Adrenal gland (tissue), 19 donors: ENCODE measurements around the gene PLCG2. TPM values are rescaled to one million over a fixed set of nuclear protein-coding genes. Genes with fewer than 3 reads are reported as not detected.

Experiments
- DNase-seq, 7 donors: peaks; one replicate each; pipeline ENCODE4 v3.0.0-alpha.2; 2019 to 2020
- H3K27ac ChIP-seq, 5 donors: fragments of 200-600 bp; sonication (generic) in 4 of 5; 1 replicate in 3 of 5; 2 replicates in 2 of 5; pipeline versions ENCODE4 v1.5.1 to v1.8.0; 2016 to 2020; ENCODE audit warnings: mild to moderate bottlenecking in 1 of 5
- H3K27me3 ChIP-seq: fragments of 200-600 bp; 2 replicates; pipeline ENCODE4 v1.8.0; 2021
- H3K36me3 ChIP-seq, 2 donors: fragments of 200-600 bp; replicated peaks in 1 of 2; 1 replicate in 1 of 2; 2 replicates in 1 of 2; pipeline versions ENCODE4 v1.5.1 to v1.8.0; 2018 to 2022
- H3K4me1 ChIP-seq, 2 donors: fragments of 200-600 bp; replicated peaks in 1 of 2; 1 replicate in 1 of 2; 2 replicates in 1 of 2; pipeline versions ENCODE4 v1.5.1 to v1.8.0; 2018 to 2021
- H3K4me3 ChIP-seq, 4 donors: fragments of 200-600 bp; sonication (generic) in 3 of 4; one replicate each; pipeline ENCODE4 v1.5.1; 2016 to 2018
- H3K9me3 ChIP-seq, 3 donors: fragments of 200-600 bp; sonication (generic) in 1 of 3; replicated peaks in 1 of 3; 1 replicate in 2 of 3; 2 replicates in 1 of 3; pipeline versions ENCODE4 v1.5.1 to v1.8.0; 2016 to 2021
- POLR2A ChIP-seq, 2 donors: fragments of 450-650 bp; IDR thresholded peaks; one replicate each; pipeline ENCODE4 v1.6.1; 2017; ENCODE audit warnings: antibody characterized with exemption in 2 of 2, mild to moderate bottlenecking in 2 of 2, moderate library complexity in 1 of 2
- WGBS, 4 donors: extraction: QIAGEN DNeasy Blood & Tissue Kit in 2 of 4; methylation state at CpG; one replicate each; pipeline versions ENCODE4 v1.1.5 to v1.1.7; 2013 to 2017; 5-methylcytosine and 5-hydroxymethylcytosine counted together
- intact Hi-C, 2 donors: fragments of 100-400 bp; cut with DNase I; formaldehyde crosslinking; loops; one replicate each; pipeline versions ENCODE4 v1.14.1 to v1.15.0; 2022 to 2023
- long read RNA-seq, 10 donors: library from polyadenylated mRNA in 3 of 10; unstranded in 2 of 10; stranded (forward) in 1 of 10; transcript quantifications; one replicate each; pipeline ENCODE4 v2.0.0 and lab custom pipeline, GENCODE V29; 2021 to 2026
- polyA plus RNA-seq, 3 donors: library from polyadenylated mRNA; stranded (reverse); fragments of 200-250 nt in 2 of 3; fragments of 350-450 nt in 1 of 3; fragmentation: Illumina TruSeq in 1 of 3; extraction: RNeasy Lipid Tissue Mini Kit (QIAGEN cat#74804) in 1 of 3; gene quantifications; one replicate each; pipeline ENCODE4 v1.2.3, GENCODE V29; 2013 to 2014
- total RNA-seq, 9 donors: library from RNA; depleted of rRNA in 4 of 9; stranded (reverse); fragments of >200 nt in 4 of 9; fragments of 120-200 nt in 1 of 9; fragmentation: NEBNext Ultra II Directional in 1 of 9; extraction: Animal tissue kit (Norgen Biotek cat#: 25700) in 1 of 9; gene quantifications; one replicate each; pipeline versions ENCODE4 v1.1.0 to v1.2.4, GENCODE V29; 2013 to 2023
- TF ChIP-seq, protein P1 (sequence below), 6 experiments: fragments of 450-650 bp in 4 of 6; fragments of 200-600 bp in 2 of 6; sonication (generic) in 1 of 6; IDR thresholded peaks; 1 replicate in 5 of 6; 2 replicates in 1 of 6; pipeline versions ENCODE4 v1.5.1 to v1.8.0; 2016 to 2021; ENCODE audit warnings: antibody characterized with exemption in 6 of 6, mild to moderate bottlenecking in 2 of 6, moderate library complexity in 1 of 6
- donor health status: healthy with polysubstance abuse.
- donor health status: Bipolar disorder and iron deficiency.
- donor health status: DM: yes; HTN: yes; CAD: no.
- donor health status: DM: no; HTN: no; CAD: no.
- donor health status: DM: no; HTN: no; CAD: no.
- donor health status: DM: yes; HTN: yes; CAD: no.

The PLCG2 gene
- total RNA-seq (10 to 100 TPM in 6 of 9 donors, 1 to 10 TPM in 3; 4.8 to 47.2 (median 11.0) TPM), polyA plus RNA-seq (10 to 100 TPM in 1 of 3 donors, 1 to 10 TPM in 2; 5.1 to 47.6 (median 8.3) TPM)
- long read RNA-seq, donor 1, full-length matches to known transcripts: 1 of 1 reads
- long read RNA-seq, donor 1, partial matches to known transcripts: 0 of 1 reads
- long read RNA-seq, donor 1, other reads (novel, unspliced or antisense): 0 of 1 reads
- long read RNA-seq, donor 2: 0 reads
- long read RNA-seq, donor 3, full-length matches to known transcripts: 1 of 1 reads
- long read RNA-seq, donor 3, partial matches to known transcripts: 0 of 1 reads
- long read RNA-seq, donor 3, other reads (novel, unspliced or antisense): 0 of 1 reads
- long read RNA-seq, donor 4: 0 reads
- long read RNA-seq, donor 5, full-length matches to known transcripts: 6 of 8 reads
- long read RNA-seq, donor 5, partial matches to known transcripts: 2 of 8 reads
- long read RNA-seq, donor 5, other reads (novel, unspliced or antisense): 0 of 8 reads
- long read RNA-seq, donor 6, partial matches to known transcripts: 1 of 2 reads
- long read RNA-seq, donor 6, other reads (novel, unspliced or antisense): 1 of 2 reads
- long read RNA-seq, donor 7, full-length matches to known transcripts: 2 of 2 reads
- long read RNA-seq, donor 7, partial matches to known transcripts: 0 of 2 reads
- long read RNA-seq, donor 7, other reads (novel, unspliced or antisense): 0 of 2 reads
- long read RNA-seq, donor 8: 0 reads
- long read RNA-seq, donor 9, full-length matches to known transcripts: 1 of 1 reads
- long read RNA-seq, donor 9, partial matches to known transcripts: 0 of 1 reads
- long read RNA-seq, donor 9, other reads (novel, unspliced or antisense): 0 of 1 reads
- long read RNA-seq, donor 10, full-length matches to known transcripts: 1 of 1 reads
- long read RNA-seq, donor 10, partial matches to known transcripts: 0 of 1 reads
- long read RNA-seq, donor 10, other reads (novel, unspliced or antisense): 0 of 1 reads

DNA sequence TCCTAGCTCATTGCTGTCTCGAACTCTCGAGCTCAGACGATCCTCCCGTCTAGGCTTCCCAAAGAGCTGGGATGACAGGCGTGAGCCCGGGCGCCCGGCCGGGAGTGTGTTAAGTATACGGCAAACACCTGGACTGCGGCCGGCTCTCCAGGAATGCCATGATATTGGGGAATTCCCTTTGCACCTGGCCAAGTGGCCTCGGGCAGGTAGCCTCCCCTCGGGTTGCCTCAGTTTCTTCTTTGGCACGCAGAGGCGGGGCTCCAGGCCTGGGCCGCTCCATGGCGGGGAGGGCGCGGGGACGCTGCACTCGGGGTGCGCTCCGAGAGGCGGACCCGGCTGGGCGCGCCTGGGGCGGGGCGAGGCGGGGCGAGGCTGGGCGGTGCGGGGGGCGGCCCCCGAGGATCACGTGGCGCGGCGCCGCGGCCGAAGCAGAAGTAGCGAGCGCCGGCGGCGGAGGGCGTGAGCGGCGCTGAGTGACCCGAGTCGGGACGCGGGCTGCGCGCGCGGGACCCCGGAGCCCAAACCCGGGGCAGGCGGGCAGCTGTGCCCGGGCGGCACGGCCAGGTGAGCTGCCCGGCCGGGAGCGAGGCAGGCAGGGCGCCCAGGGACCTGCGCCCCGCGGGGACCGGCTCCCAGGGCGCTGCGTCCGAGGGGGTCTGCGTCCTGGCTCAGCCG lies at the start of gene PLCG2:
PLCG2 (plus strand) TSS at position 431 of the 675 bp plus-strand sequence. CDS start 6,699 bp downstream, outside the sequence.
- no peaks in the 10 kb centered on the region for H3K27me3 ChIP-seq
- 0 to 3% (median 1%) methylated on average over 11 to 78 of the region's 78 CpGs for WGBS, 4 donors
- H3K27ac ChIP-seq: peak within 1 kb of the TSS in 3 of 5 donors; percentile 34 to 73 (median 42)
- no peaks in the 10 kb centered on the region for H3K36me3 ChIP-seq
- H3K4me1 ChIP-seq: no peaks in the 10 kb centered on the region
- no peaks in the 10 kb centered on the region for H3K9me3 ChIP-seq
- H3K4me3 ChIP-seq: peak within 1 kb of the TSS in 3 of 4 donors; percentile 53 to 92 (median 62)
- DNase-seq: peak; percentile 48 to 79 (median 68)
- intact Hi-C loops: no loop called here
- TF ChIP-seq, protein P1, sequence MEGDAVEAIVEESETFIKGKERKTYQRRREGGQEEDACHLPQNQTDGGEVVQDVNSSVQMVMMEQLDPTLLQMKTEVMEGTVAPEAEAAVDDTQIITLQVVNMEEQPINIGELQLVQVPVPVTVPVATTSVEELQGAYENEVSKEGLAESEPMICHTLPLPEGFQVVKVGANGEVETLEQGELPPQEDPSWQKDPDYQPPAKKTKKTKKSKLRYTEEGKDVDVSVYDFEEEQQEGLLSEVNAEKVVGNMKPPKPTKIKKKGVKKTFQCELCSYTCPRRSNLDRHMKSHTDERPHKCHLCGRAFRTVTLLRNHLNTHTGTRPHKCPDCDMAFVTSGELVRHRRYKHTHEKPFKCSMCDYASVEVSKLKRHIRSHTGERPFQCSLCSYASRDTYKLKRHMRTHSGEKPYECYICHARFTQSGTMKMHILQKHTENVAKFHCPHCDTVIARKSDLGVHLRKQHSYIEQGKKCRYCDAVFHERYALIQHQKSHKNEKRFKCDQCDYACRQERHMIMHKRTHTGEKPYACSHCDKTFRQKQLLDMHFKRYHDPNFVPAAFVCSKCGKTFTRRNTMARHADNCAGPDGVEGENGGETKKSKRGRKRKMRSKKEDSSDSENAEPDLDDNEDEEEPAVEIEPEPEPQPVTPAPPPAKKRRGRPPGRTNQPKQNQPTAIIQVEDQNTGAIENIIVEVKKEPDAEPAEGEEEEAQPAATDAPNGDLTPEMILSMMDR (IDR thresholded peaks at IDR 0.05): no peak
- TF ChIP-seq POLR2A (IDR thresholded peaks at IDR 0.05): peak; percentile 9 to 57

DNA sequence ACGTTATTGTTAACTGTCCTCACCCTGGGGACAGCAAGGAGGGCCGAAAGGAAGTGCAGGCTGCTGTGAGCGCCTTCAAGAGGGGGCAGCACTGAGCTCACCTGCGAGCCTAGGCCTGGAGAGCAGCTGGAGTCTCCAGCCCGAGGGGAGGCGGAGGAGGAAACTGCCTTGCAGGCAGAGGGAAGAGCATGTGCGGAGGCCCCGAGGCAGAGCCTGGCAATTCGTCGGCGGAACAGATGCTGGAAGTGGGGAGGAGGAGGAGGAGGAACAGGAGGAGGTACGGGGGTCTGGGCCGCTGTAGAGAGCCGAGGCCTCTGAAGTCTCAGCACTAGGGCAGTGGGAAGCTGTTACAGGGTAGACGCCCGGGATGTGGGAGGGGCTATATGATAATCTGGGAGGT lies 49.6 kb upstream of the PLCG2 start:
- no peak overlapping the region for H3K27ac ChIP-seq
- H3K36me3 ChIP-seq: no peaks in the 10 kb centered on the region
- DNase-seq: no peak
- H3K9me3 ChIP-seq: no peaks in the 10 kb centered on the region
- WGBS, 4 donors: 79 to 91% (median 87%) methylated on average over 16 of the region's 16 CpGs
- no peaks in the 10 kb centered on the region for H3K27me3 ChIP-seq
- intact Hi-C loops: loop anchor here in 1 of 2 donors (10.0 kb wide), 1 partner anchor 365 kb away; no protein-coding TSS in a partner anchor
- H3K4me1 ChIP-seq: peaks cover 0 to 10% of the 10 kb centered on the region in 2 donors
- H3K4me3 ChIP-seq: no peak overlapping the region
- TF ChIP-seq, protein P1 (IDR thresholded peaks at IDR 0.05): no peak
- no peak for TF ChIP-seq POLR2A (IDR thresholded peaks at IDR 0.05)

DNA sequence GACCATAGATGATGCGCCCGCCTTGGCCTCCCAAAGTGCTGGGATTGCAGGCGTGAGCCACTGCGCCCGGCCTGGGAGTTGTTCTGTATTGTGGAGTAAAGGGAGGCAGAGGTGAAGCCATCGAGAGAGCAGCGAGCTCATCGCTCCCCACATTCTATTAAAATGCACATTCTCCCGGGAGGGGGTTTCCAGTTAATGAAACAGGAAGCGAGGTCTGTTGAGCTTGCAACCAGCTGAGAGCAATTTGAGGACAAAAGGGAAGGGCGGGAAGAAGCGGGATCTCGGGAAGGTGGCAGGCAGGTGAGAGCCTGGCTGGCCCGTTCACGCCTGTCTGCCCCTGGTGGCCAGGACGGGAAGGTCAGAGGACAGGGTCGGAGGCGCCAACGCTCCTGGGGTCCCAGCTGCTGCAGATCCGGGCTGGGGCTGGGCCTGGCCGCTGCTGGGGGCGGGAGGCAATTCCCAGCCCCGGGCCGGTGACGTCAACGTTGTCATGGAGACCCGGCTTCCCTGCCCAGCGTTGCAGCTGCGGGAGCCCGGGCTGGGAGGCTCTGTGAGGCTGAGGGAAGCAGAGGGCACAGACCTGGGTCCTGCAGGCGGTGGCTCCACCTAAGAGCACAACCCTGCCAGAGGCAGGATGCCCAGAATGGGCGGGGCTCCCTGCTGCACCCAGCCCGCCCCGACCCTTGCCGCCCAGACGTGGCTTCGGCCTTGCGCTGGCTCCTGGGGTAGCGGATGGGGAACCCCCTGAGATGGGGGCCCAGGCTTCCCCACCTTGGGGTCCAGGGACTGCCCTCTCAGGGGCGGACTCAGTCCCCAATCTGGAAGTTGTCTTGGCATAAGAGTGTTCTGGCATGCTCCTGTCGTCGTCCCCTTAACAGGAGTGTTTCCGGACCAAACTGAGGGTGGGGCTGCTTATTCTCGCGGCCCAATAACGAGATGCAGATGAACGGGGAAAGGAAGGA lies 48.7 kb upstream of the PLCG2 start:
- TF ChIP-seq, protein P1 (IDR thresholded peaks at IDR 0.05): peak; percentile 30 to 62 (median 49)
- no peak for TF ChIP-seq POLR2A (IDR thresholded peaks at IDR 0.05)
- intact Hi-C loops: loop anchor here in 1 of 2 donors (5.0 kb wide), 1 partner anchor 368 kb away; no protein-coding TSS in a partner anchor
- Histone ChIP-seq H3K27me3 (no peaks in the 10 kb centered on the region), H3K4me3 (peak overlapping the region in 1 of 4 donors; percentile 36), H3K27ac (peak overlapping the region in 2 of 5 donors; percentile 52 to 77), H3K4me1 (peaks cover 0 to 10% of the 10 kb centered on the region in 2 donors), H3K9me3 (no peaks in the 10 kb centered on the region), H3K36me3 (no peaks in the 10 kb centered on the region)
- 16 to 35% (median 26%) methylated on average over 22 to 47 of the region's 47 CpGs for WGBS, 4 donors
- DNase-seq: peak; percentile 79 to 92 (median 85)
